ENCODE data around the gene PARP8.

The PARP8 gene

DNA sequence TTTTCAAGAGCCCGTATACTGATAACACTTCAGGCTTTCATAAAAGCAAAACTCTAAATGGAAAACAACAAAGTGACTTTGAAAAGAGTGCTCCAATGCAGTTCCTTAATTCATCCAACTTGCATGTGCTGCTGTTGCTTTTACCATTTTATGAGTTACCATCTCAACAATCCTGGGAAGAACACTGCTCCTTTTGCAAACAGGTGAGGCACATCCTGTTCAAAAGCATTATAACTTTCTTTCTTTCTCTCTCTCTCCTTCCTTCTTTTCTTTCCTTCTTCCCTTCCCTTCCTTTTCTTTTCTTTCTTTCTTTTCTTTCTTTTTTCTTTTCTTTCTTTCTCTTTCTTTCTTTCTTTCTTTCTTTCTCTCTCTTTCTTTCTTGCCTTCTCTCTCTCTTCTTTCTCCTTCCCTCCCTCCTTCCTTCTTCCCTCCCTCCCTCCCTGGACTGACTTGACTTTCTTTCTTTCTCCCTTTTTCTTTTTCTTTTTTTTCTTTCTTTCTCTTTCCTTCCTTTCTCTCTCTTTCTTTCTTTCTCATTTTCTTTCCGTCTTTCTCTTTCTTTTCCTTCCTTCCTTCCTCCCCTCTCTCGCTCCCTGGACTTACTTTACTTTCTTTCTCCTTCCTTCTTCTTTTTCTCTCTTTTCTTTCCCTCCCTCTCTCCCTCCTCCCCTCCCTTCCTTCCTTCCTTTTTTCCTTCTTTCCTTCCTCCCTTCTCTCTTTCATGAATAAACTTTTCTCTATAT is 11.2 kb upstream of the PARP8 start:
- ATAC-seq (ENCODE audit: insufficient read depth, low read depth), result no peak
- TF ChIP-seq, protein P1, sequence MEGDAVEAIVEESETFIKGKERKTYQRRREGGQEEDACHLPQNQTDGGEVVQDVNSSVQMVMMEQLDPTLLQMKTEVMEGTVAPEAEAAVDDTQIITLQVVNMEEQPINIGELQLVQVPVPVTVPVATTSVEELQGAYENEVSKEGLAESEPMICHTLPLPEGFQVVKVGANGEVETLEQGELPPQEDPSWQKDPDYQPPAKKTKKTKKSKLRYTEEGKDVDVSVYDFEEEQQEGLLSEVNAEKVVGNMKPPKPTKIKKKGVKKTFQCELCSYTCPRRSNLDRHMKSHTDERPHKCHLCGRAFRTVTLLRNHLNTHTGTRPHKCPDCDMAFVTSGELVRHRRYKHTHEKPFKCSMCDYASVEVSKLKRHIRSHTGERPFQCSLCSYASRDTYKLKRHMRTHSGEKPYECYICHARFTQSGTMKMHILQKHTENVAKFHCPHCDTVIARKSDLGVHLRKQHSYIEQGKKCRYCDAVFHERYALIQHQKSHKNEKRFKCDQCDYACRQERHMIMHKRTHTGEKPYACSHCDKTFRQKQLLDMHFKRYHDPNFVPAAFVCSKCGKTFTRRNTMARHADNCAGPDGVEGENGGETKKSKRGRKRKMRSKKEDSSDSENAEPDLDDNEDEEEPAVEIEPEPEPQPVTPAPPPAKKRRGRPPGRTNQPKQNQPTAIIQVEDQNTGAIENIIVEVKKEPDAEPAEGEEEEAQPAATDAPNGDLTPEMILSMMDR (IDR thresholded peaks at IDR 0.05; ENCODE audit: borderline replicate concordance, extremely low read depth, low read length, poor library complexity, severe bottlenecking), result no peak
- no peak for TF ChIP-seq EZH2 (IDR thresholded peaks at IDR 0.05; ENCODE audit: borderline replicate concordance, low read depth, low read length, severe bottlenecking)

DNA sequence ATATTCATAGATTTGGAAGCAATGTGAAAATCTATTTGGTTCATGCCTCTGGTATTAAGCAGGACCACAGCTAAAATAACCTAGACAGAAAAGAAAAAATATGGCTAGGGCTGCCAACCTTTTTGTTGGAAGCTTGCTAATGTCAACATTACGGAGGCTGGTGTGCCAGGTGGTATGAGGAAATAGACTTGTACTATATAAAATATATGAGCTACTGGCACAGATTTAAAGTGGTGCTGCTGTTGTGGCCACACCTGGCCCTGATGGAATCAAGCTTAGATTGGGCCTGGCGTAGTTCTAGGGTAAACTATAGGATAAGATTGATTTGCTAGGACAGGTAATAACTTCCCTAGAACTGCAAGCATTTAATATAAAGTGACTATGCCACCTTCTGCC is 10.6 kb upstream of the PARP8 start:
- ATAC-seq (ENCODE audit: insufficient read depth, low read depth) (no peak), DNase-seq (no peak)
- Histone ChIP-seq H3K4me3 (ENCODE audit: low read depth in 1 of 2, low read length in 2 of 2) (no peak overlapping the region), H3K9ac (ENCODE audit: low read depth, low read length) (no peak overlapping the region), H3K27ac (ENCODE audit: low read length) (no peak overlapping the region), H3K4me2 (ENCODE audit: insufficient read depth, low read length) (no peak overlapping the region), H3K9me3 (ENCODE audit: insufficient read depth, low read length, severe bottlenecking) (no peaks in the 10 kb centered on the region), H3K79me2 (ENCODE audit: insufficient read depth, low read length) (no peaks in the 10 kb centered on the region), H4K20me1 (ENCODE audit: insufficient read depth, low read length) (no peaks in the 10 kb centered on the region), H2AFZ (ENCODE audit: low read depth, low read length) (no peak overlapping the region), H3K27me3 (ENCODE audit: insufficient read depth, low read length, poor library complexity) (no peaks in the 10 kb centered on the region), H3K36me3 (ENCODE audit: insufficient read depth, low read length) (no peaks in the 10 kb centered on the region), H3K4me1 (ENCODE audit: insufficient read depth, low read length) (peaks cover 3% of the 10 kb centered on the region; the same call in 1 of the 2 replicates)
- TF ChIP-seq, protein P1 (IDR thresholded peaks at IDR 0.05; ENCODE audit: borderline replicate concordance, extremely low read depth, low read length, poor library complexity, severe bottlenecking), result no peak
- no peak for TF ChIP-seq EZH2 (IDR thresholded peaks at IDR 0.05; ENCODE audit: borderline replicate concordance, low read depth, low read length, severe bottlenecking)

More for the DNA sequence above, 11.2 kb upstream of the PARP8 start:
- H3K27me3 ChIP-seq (ENCODE audit: insufficient read depth, low read length, poor library complexity), result no peaks in the 10 kb centered on the region
- H3K9me3 ChIP-seq (ENCODE audit: insufficient read depth, low read length, severe bottlenecking), result no peaks in the 10 kb centered on the region
- H2AFZ ChIP-seq (ENCODE audit: low read depth, low read length), result peak overlapping the region; percentile 33; the same call in 1 of the 2 replicates
- H3K4me2 ChIP-seq (ENCODE audit: insufficient read depth, low read length), result no peak overlapping the region
- H3K4me3 ChIP-seq (ENCODE audit: low read depth in 1 of 2, low read length in 2 of 2), result no peak overlapping the region
- peaks cover 3% of the 10 kb centered on the region; the same call in 1 of the 2 replicates for H3K4me1 ChIP-seq (ENCODE audit: insufficient read depth, low read length)
- H3K36me3 ChIP-seq (ENCODE audit: insufficient read depth, low read length), result no peaks in the 10 kb centered on the region
- H3K27ac ChIP-seq (ENCODE audit: low read length), result no peak overlapping the region
- no peaks in the 10 kb centered on the region for H4K20me1 ChIP-seq (ENCODE audit: insufficient read depth, low read length)
- no peak for DNase-seq
- H3K9ac ChIP-seq (ENCODE audit: low read depth, low read length), result no peak overlapping the region
- no peaks in the 10 kb centered on the region for H3K79me2 ChIP-seq (ENCODE audit: insufficient read depth, low read length)

DNA sequence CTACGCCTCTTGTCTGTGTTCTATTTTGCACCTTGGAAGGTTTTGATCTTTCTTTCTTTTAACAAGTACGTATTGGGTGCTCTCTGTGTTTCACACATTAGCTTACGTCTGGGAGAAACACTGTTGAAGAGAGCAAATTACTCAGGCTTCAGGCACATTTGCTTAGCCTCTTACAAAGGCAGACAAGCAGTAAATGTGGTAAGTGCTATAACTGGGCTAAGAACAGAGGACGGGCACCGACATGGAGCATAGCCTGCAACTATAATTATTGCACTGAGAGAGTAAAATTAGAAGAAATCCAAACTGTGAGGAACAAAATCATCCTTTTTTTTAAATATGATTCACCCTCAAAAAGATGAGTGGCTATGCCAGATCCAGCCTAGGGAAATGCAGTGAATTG is 9.4 kb upstream of the PARP8 start:
- no peaks in the 10 kb centered on the region for H3K79me2 ChIP-seq (ENCODE audit: insufficient read depth, low read length)
- no peak for TF ChIP-seq EZH2 (IDR thresholded peaks at IDR 0.05; ENCODE audit: borderline replicate concordance, low read depth, low read length, severe bottlenecking)
- TF ChIP-seq, protein P1 (IDR thresholded peaks at IDR 0.05; ENCODE audit: borderline replicate concordance, extremely low read depth, low read length, poor library complexity, severe bottlenecking), result no peak
- peaks cover 3% of the 10 kb centered on the region; the same call in 1 of the 2 replicates for H3K4me1 ChIP-seq (ENCODE audit: insufficient read depth, low read length)
- no peaks in the 10 kb centered on the region for H3K27me3 ChIP-seq (ENCODE audit: insufficient read depth, low read length, poor library complexity)
- no peak overlapping the region for H3K4me3 ChIP-seq (ENCODE audit: low read depth in 1 of 2, low read length in 2 of 2)
- ATAC-seq (ENCODE audit: insufficient read depth, low read depth), result no peak
- no peaks in the 10 kb centered on the region for H3K36me3 ChIP-seq (ENCODE audit: insufficient read depth, low read length)
- no peak for DNase-seq
- no peak overlapping the region for H3K27ac ChIP-seq (ENCODE audit: low read length)
- H3K9ac ChIP-seq (ENCODE audit: low read depth, low read length), result no peak overlapping the region
- H4K20me1 ChIP-seq (ENCODE audit: insufficient read depth, low read length), result no peaks in the 10 kb centered on the region
- H3K9me3 ChIP-seq (ENCODE audit: insufficient read depth, low read length, severe bottlenecking), result no peaks in the 10 kb centered on the region
- no peak overlapping the region for H3K4me2 ChIP-seq (ENCODE audit: insufficient read depth, low read length)
- no peak overlapping the region for H2AFZ ChIP-seq (ENCODE audit: low read depth, low read length)

All from DND-41 (cell line).